ENCODE results near the gene DNM3.

GRCh38 chr1:172421974-172422604 is 580.8 kb downstream of the DNM3 start:
- TF ChIP-seq POLR2A (IDR thresholded peaks at IDR 0.05; ENCODE audit: low read length), result no peak
- no peak for TF ChIP-seq GATA1 (IDR thresholded peaks at IDR 0.05; ENCODE audit: low read depth, low read length)
